Measurements from ENCODE around the gene LRRC3.

DNA sequence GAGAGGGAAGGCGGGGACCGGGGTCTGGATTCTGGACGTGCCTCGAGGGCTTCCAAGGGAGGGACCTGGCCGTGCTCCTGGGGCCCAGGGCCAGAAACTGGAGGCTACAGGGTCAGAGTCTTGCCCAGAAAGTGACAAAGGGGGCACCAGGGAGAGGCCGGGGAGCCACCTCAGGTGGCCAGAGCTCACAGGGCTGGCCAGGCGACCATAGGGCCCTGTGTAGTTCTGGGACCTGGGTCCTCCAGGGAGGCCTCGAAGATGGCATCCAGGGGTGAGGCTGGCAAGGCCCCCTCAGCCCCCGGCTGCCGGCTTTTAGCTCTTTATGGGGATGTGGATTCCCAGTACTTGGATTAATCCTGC is 14.3 kb upstream of the LRRC3 start:
- TF ChIP-seq, protein P1, sequence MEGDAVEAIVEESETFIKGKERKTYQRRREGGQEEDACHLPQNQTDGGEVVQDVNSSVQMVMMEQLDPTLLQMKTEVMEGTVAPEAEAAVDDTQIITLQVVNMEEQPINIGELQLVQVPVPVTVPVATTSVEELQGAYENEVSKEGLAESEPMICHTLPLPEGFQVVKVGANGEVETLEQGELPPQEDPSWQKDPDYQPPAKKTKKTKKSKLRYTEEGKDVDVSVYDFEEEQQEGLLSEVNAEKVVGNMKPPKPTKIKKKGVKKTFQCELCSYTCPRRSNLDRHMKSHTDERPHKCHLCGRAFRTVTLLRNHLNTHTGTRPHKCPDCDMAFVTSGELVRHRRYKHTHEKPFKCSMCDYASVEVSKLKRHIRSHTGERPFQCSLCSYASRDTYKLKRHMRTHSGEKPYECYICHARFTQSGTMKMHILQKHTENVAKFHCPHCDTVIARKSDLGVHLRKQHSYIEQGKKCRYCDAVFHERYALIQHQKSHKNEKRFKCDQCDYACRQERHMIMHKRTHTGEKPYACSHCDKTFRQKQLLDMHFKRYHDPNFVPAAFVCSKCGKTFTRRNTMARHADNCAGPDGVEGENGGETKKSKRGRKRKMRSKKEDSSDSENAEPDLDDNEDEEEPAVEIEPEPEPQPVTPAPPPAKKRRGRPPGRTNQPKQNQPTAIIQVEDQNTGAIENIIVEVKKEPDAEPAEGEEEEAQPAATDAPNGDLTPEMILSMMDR (IDR thresholded peaks at IDR 0.05) = no peak
- no peak for TF ChIP-seq POLR2A (IDR thresholded peaks at IDR 0.05)

All from Peyer's patch (tissue), 4 donors.